ENCODE data around the gene COL23A1.

Gene COL23A1

DNA sequence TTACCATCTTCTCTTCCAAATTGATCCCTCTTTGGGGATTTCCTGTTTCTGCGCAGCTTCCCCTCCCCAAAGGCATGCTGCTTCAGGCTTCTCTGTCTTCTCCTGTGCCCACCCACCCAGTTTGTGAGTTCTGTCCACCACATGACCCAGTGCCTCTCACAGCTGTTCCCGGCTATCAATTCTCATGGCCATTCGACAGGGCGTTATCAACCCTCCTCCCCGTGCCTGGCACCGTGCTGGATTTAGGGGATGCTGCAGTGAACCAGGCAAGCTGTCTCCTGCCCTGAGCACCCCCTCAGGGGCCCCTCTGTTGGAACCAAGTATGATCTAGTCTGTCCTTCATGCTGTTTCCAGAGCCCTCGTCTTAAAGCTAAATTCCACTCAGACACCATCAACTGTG is 38.7 kb downstream of the COL23A1 start:
- no peak for DNase-seq

DNA sequence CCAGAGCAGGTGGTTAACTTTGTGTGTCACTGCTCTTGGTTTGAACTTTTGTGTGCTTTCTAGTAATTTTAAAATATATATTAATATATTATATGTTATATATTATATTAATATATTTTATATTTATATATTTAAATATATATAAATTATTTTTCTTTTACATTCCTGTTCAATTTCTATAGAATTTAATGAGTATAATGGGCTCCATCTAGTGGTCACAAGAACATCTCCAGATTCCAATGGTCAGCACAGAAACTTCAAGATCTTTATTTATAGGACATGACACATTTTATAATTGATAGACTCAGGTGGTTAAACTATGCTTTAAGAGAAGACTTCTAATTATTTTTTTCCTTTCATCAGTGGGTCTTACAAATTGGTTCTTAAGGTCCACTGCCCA is 39.1 kb downstream of the COL23A1 start:
- no peak for DNase-seq

DNA sequence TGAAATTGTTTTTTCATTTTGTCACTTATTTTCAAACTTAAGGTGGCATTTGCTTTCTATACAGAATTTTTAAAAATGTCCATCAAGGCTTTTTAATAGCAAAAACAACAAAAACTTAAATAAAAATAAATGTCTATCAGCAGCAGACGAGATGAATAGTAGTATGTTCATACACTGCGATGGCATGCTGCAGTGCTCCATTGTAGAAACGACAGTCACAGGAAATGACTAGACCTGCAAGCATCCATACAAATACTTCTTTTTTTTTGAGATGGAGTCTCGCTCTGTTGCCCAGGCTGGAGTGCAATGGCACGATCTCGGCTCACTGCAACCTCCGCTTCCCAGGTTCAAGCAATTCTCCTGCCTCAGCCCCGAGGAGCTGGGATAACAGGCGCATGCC is 41.4 kb downstream of the COL23A1 start:
- no peak for DNase-seq

DNA sequence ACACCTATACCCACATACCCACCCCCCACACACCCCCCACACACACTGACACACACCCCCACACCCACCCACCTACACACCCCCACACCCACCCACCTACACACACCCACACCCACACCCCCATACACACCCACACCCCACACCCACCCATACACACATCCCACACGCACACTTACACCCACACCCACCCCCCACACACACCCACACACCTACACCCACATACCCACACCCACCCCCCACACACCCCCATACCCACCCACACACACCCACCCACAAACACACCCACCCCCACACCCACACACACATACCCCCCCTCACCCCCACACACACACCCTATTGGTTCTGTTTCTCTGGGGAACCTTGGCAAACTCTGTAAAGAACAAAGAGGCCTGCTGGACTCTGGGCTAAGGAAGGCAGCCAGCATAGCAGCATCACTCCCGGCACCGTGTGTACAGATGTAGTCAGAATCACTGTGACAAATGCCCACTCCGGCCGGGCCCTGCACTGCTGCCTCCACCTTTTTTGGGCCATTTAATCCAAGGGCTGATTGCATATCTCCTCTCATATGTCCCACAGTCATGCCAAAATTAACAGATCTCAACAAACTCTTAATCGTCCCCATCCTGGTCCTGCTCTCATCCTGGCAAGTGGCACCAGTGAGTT is 42.3 kb downstream of the COL23A1 start:
- DNase-seq: no peak

DNA sequence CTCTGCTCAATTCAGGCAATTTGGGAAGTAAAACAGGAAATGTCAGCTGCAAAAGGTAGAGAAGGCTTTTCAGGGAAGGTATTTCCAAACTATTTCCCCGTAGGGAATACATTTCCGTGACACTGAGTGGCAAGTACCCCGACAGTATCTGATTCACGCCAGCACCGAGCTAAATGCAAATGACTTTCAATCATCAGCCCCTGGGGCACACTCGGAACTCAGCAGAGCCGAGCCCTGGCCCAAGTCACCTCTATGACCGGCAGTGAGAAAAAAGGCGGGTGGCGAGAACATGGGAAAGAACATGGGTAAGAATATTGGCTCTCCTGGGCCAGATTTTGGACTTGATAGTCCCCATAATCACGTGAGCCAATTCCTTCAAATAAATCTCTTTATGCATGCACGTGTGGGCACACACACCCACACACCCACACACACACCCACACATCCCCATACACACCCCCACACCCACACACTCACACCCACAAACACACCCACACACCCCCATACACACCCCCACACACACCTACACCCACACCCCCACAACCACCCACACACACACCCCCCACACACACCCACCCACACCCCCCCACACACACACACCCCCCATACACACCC is 43.0 kb downstream of the COL23A1 start:
- no peak for DNase-seq

DNA sequence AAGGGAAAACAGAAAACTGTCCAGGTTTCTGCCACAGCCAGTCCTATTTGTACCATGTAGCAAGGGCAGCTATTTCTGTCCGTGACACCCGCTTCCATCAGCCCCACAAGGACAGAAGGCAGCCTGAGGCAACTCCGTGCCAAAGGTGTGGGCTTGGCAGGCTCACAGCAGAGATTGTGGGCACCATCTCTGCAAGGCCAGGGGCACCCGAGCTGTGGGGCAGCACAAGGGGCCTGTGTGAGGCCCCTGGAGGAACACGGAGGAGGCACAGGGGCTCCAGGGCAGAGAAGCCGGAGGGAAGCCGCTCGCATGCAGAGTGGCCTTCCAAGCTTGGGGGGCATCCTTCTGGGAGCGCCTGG is 43.5 kb downstream of the COL23A1 start:
- no peak for DNase-seq

DNA sequence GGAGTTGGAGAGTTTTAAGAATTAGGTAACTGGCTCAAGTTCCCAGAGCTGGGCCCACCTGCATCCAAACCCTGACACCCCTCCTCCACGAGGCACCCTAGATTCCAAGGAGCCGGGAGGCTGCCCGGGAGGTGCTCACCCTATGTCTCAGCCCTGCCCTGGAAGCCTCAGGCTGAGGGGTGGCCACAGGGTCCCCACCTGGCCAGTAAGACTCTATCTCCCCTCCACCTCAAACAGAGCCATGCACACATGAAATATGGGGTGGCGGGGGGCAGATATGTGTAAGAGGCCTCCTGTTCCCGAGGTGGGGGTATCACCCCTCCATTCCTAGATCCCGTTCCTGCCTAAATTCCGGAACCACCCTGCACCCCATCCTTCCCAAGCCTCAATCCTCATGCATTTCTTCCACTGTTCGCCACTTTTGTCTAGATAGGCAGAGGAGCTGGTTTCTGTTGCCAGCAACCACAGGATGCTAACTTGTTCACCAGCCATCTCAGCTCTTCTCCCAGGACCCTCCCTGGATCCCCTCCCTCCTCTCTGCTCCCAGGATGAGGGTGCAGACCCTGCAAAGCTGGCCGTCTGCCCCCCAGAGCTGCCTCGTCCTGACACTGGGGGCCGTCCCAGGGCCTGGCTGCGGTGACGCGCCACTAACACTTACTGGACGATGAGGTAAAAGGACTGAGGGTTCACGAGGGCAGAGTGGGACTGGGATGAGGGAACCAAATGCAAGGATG is 44.1 kb downstream of the COL23A1 start:
- DNase-seq: no peak

DNA sequence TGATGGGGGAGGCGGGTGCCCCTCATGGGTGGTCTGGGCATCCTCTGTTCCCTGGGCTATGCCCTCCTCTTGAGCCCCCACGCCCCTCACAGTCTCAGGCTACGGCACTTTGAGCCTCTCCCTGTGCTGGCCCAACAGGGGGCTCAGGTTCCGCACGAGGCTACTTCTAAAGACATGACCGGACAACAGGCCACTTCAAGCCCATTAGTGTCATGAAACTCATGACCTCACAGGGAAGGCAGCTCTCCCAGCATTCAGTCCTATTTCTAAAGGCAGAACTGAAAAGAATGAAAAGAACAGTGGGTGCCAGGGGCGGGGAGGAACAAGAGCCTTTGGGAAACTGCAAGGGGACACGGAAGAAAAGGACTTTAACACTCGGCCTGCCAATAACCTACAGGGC is 45.0 kb downstream of the COL23A1 start:
- DNase-seq: no peak

DNA sequence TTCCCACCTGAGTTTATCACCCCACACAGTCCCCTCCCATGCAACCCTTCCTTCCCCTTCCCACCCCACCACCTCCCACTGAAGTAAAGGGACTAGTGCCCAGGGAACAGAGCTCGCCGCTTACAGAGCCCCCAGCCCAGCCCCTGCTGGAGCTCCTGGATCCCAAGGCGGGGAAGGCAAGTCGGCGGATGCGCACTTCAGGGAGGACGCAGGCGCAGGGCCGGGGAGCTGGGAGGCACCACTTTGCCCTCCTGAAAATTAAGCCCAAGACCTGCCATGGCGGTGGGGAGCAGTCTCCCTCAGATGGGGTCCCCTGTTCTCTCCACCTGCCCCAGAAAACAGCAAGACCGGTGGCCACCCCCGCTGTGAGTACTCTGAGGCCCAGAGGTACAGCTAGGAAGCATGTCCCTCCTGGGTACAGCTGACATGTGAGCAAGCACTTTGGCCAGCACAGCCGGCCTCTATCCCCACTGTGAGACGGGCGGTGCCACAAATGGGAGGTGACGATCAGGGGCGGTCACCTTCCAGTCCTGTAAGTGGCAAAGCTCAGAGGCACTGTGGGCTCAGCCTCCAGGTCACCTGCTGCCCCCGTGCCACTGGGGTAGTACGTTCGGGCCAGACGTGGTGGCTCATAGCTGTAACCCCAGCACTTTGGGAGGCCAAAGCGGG is 45.9 kb downstream of the COL23A1 start:
- no peak for DNase-seq

DNA sequence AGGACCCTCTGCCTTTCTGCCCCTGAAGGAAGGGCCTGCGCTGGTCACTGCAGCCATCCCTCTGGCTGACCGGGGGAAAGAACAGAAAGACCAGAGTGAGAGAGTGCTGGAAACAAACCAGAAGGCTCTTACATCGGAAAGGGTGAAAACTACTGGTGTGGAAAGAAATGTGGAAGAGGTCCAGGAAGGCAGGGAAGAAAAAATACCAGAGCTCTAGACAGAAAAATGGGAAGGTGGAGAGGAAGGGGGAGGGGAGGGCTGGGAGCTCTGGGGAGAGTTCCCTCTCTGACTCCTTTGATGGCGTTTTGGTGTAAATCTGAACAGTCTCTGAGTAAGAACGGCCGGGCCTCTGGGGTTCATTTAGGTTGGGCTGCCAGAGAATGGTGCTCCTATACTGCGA is 47.7 kb downstream of the COL23A1 start:
- DNase-seq: no peak

DNA sequence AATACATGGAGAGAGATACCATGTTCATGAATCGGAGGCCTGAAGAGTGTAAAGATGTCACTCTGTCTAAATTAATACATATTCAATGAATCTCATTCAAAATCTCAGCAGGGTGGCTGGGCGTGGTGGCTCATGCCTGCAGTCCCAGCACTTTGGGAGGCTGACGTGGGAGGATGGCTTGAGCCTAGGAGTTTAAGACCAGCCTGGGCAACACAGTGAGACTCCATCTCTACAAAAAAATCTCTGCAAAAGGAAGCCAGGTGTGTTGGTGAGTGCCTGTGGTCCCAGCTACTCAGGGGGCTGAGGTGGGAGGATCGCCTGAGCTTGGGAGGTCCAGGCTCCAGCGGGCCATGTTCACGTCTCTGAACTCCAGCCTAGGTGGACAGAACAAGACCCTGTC is 49.7 kb downstream of the COL23A1 start:
- DNase-seq: no peak

DNA sequence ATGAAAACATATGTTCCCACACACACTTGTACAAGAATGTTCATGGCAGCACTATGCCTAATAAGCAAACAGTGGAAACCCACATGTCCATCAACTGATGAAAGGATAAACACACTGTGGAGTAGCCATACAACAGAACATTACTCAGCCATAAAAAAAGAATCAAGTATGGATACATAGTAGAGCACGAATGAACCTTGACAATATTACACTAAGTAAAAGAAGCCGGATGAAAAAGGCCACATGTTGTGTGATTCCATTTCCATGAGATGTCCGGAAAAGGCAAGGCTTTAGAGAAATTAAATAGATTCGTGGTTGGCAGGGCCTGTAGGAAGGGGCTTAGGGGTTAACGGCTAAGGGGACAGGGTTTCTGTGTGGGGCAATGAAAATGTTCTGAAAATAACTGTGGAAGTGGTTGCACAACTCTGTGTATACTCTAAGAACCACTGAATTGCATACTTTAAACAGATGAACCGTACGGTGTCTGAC is 51.4 kb downstream of the COL23A1 start:
- DNase-seq: no peak

DNA sequence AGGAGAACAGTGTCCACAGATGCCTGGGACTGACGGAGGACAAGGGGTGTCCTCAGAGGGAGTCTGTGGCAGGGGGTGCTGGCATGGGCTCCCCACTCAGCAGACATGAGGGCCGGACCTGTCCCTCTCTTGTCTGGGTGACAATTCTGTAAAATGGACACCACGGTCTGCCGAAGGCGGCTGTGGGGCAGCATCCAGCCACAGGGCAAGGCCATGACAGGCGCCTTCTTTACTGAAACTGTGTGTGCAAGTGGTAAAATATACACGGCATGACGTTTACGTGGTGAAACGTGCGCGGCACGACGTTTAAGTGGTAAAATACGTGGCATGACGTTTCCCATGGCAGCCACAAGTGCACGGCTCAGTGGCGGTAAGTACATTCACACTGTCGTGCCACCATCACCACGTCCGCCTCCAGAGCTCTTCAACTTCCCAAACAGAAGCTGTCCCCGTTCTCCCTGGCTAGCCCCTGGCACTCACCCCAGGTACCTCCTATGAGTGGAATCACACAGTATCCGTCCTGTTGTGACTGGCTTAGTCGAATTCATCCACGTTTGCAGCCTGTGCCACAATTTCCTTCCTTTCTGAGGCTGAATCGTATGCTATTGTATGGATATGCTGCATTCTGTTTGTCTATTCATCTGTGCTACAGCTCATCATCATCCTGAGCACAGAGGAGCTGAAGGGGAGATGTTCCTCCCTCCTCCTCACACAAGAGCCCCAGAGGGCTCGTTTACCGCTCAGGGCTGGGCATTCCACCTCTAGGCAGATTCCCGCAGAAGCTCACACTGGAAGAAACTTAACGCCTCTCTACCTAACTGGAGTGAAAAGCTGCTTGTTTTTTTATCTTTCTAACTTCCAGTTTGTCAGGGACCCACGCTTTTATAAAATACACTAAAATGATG is 52.5 kb downstream of the COL23A1 start:
- DNase-seq: no peak

DNA sequence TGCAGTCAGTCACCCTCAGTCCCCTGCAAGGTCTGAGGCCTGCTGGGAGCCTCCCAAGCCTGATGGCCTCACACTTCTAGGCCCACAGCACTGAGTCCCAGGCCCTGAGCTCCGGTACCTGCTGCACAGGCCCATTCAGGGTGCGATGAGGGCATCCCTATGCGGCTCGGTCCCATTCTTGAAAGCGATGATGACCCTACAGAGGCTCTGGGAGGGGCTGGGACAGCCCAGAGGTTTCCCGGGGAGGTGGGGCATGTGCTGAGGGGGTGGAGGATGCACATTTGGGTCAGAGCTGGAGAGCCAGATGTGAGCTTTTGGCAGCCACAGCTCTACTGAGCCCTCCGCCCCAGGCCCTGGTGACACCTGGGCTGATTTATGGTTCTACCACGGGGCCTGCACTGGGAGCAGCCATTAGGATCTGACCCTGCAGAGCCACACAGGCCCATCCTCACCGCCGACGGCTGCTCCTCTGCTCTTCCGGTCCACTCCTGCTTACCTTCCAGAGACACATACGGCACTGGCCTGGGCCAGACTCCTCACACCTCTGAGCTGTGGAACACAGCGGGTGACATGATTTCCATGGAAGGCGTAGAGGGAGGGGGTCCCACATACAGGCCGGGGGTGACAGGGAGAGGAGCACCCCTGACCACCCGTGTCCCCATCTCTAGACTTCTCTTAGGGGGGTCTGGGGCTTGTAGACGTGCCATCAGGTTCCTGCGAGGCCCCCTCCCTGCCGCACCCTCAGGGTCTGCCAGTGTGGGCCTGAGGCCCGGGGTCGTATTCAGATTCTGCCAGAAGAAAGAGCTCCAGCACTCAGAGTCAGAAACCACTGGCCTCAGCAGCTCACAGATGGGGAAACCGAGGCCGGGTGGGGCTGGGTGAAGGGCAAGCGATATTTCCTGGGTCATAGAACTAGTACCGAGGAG is 53.4 kb downstream of the COL23A1 start:
- DNase-seq: no peak

DNA sequence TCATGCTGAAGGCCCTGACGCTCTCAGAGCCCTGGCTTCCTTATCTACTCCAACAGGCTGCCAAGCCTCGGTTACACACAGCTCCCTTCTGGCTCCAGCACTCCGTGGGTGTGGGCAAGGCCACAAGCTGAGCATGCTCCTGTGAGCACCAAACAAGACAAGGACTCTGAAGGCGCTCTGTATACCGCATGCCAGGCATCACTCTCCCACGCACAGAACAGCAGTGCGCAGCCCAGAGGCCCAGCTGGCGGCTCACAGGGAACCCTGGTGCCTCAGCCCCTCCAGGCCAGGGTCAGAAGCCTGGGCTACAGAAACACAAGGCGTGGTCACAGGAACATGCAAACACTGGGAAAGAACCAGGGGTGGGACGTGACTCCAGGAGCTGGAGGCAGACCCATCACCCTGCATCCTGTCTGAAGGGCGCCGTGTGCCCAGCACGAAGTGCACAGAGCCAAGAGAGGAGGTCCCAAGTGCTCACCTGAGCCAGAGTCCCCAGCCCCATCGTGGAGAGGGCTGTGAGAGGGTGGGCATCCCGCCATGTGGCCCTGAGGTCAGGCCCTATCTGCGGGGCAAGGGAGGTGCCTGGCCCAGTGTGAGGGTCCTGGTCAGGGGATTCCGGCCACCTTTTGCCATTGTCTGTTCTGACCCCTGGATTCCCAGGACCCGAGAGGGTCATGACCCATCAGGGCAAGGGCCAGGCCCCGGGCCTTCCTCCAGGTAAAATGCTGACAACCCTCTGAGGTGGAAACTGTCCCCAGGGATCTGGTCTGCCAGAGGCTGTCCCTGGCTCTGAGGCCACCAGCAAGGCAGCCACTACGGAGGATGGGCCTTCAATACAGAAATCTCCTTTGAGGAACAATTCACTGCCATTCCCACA is 54.7 kb downstream of the COL23A1 start:
- DNase-seq: peak; percentile 54

DNA sequence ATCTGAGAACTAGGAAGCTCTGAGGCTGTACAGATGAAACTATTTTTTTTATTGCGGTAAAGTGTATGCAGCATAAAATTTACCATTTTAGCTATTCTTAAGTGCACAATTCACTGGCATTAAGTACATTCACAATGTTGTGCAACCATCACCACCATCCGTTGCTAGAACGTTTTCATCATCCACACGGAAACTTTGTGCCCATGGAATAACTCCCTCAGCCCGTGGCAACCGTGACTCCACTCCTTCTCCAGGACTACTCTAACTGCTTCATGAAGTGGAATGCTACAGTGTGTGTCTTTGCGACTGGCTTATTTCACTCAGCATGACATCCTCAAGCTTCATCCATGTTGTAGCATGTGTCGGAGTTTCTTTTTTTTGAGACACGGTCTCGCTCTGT is 57.1 kb downstream of the COL23A1 start:
- DNase-seq: no peak

DNA sequence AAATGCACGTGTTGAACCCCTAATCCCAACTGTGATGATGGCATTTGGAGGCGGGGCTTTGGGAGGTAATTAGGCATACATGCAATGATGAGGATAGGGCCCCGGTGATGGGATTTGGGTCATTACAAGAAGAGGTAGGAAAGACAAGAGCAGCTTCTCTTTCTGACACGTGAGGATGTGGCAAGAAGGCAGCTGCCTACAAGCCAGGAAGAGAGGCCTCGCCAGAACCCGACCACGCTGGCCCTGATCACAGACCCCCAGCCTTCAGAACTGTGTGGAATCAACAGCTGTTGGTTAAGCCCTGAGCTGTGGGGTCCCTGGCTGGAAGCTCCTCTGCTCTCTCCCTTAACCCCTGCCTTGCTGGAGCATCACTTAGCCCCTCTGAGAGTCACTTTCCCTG is 57.5 kb downstream of the COL23A1 start:
- DNase-seq: peak; percentile 24

DNA sequence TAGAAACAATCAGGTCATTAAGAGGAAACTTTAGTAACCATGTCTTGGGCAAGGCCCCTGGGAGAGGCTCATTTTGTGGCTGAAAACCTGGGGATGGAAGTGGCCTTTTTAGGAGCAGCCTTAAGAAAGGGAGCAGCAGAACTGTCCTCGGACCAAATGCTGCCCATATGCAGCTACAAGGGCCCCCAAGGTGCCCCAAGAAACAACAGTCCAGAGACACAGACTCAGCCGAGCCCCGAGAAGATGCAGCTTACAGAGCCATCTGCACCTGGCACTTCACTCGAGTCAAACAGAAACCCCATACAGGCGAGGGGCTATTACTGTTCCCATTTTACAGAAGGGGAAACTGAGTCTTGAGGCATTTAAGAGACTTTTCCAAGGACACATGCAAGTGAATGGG is 58.0 kb downstream of the COL23A1 start:
- no peak for DNase-seq

DNA sequence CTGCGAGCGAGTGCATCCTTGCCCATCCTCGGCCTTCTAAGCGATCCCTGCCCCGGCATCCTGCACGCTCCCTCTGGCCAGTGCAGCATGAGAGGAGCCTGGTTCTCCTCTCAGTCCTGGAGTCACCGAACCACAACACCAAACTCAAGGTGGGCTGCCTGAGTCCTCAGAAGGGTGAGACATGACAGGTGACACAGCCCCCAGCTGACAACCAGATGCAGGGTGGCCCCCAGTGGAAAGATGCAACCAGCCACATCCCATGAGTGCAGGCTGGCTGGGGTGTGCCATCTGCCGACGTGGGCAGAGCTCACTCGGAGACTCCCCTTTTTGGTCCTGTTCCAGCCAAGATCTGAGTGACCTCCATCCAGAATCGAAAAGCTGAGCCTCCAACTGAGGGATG is 58.4 kb downstream of the COL23A1 start:
- DNase-seq: no peak

DNA sequence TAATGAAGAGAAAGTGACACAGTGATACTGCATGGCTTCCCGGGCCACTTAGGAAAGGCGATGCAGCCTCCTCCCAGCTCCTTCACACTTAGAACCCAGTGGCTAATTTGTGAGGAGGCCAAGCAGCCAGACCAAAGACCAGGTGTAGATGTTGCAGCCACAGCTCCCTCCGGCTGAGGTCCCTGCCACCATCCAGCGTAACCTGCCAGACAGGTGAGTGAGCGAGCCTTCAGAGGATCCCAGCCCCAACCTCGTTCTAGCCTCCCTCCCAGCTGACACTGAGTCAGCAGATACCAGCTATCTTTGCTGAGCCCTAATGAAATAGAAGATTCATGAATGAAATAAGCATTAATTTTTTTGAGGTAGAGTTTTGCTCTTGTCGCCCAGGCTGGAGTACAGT is 59.7 kb downstream of the COL23A1 start:
- DNase-seq: no peak

DNA sequence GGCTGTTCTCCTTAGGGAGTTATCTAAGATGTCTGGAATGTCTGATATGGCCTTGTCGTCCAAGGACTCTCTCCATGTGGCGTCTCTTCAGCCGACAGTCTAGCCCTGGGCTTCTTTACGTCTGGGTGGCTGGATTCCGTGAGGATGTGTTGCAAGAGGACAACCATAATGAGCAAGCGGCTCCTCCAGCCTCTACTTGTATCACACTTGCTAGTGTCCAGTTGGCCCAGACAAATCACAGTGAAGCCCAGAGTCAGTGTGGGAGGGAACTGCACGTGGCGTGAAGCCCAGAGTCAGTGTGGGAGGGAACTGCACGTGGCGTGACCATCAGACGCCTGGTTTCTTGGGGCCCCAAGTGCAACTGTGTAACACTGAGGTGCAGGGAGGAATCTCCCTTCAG is 61.1 kb downstream of the COL23A1 start:
- DNase-seq: no peak
